NB4 (cell line): ENCODE data around the gene CRIP2.

Experiments used
- MAX ChIP-seq: IDR thresholded peaks from 2 replicates; pipeline ENCODE4 v1.6.1; 2011; ENCODE audit warnings: low read depth, low read length
- MYC ChIP-seq: IDR thresholded peaks from 2 replicates; pipeline ENCODE4 v1.6.1; 2011; ENCODE audit warnings: low read depth, low read length
- POLR2A ChIP-seq: IDR thresholded peaks from 2 replicates; pipeline ENCODE4 v1.6.1; 2011; ENCODE audit warnings: mild to moderate bottlenecking; ENCODE audit not compliant: insufficient read length; ENCODE audit errors: extremely low read depth
- TF ChIP-seq, protein P1 (sequence below): IDR thresholded peaks from one replicate; pipeline ENCODE4 v1.5.1; 2012; ENCODE audit warnings: low read depth, low read length

DNA sequence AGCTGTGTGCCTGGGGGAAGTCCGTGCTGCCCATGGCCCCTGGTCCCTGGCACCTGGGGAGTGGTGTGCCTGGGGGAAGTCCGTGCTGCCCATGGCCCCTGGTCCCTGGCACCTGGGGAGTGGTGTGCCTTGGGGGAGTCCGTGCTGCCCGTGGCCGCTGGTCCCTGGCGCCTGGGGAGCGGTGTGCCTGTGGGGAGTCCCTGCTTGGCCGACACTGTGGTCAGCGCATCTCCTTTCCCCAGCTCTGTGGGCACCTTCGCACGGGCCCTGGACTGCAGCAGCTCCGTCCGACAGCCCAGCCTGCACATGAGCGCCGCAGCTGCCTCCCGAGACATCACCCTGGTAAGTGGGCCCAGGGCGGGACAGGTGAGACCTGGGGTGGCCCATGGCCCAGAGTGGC, 14.5 kb upstream of the CRIP2 start:
- TF ChIP-seq MYC (no peak), POLR2A (no peak), MAX (no peak)
- TF ChIP-seq, protein P1, sequence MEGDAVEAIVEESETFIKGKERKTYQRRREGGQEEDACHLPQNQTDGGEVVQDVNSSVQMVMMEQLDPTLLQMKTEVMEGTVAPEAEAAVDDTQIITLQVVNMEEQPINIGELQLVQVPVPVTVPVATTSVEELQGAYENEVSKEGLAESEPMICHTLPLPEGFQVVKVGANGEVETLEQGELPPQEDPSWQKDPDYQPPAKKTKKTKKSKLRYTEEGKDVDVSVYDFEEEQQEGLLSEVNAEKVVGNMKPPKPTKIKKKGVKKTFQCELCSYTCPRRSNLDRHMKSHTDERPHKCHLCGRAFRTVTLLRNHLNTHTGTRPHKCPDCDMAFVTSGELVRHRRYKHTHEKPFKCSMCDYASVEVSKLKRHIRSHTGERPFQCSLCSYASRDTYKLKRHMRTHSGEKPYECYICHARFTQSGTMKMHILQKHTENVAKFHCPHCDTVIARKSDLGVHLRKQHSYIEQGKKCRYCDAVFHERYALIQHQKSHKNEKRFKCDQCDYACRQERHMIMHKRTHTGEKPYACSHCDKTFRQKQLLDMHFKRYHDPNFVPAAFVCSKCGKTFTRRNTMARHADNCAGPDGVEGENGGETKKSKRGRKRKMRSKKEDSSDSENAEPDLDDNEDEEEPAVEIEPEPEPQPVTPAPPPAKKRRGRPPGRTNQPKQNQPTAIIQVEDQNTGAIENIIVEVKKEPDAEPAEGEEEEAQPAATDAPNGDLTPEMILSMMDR: no peak
